Adipose tissue (tissue), 3 donors: Measurements from ENCODE around the gene PRMT3. TPM values are rescaled to one million over a fixed set of nuclear protein-coding genes. Genes with fewer than 3 reads are reported as not detected.
"Not testable (repeated sequence)": the region's sequence is repeated elsewhere in the genome, so short reads cannot be mapped to it uniquely, and the experiment has no call there.

Experiments
- H3K27ac ChIP-seq: one replicate; pipeline ENCODE4 v1.5.1; 2013; ENCODE audit warnings: low read depth, low read length
- WGBS, 3 donors: extraction: QIAGEN DNeasy Blood & Tissue Kit; methylation state at CpG; one replicate each; pipeline ENCODE4 v1.1.7; 2013; 5-methylcytosine and 5-hydroxymethylcytosine counted together
- polyA plus RNA-seq, 3 donors: library from polyadenylated mRNA; stranded (reverse); fragments of 200-250 nt; gene quantifications; one replicate each; pipeline ENCODE4 v1.2.3, GENCODE V29; 2013
- donor health status: healthy with polysubstance abuse.
- donor health status: Bipolar disorder and iron deficiency.
- donor health status: healthy.

The PRMT3 gene
- polyA plus RNA-seq, 3 donors: 4.1 to 7.6 (median 6.3) TPM

DNA sequence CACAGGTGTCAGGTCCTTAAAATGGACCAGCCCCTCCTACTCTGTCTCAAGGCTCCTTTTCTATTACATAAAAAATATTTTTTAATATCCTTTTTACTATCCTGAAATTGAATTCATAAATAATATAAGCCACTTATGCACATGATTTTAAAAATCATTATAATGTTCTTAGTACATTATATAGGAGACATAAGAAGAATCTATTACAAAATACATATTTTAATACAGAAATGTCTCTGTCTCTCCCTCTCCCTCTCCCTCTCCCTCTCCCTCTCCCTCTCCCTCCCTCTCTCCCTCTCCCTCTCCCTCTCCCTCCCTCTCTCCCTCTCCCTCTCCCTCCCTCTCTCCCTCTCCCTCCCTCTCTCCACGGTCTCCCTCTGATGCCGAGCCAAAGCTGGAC lies 159.9 kb downstream of the PRMT3 start:
- WGBS, 3 donors: 83% methylated on average over 2 of the region's 2 CpGs; no CpG with 5 or more reads in 2 of the 3 donors
- H3K27ac ChIP-seq: no peak overlapping the region

GRCh38 chr11:20551096-20551495 lies 163.6 kb downstream of the PRMT3 start:
- WGBS, 3 donors: 48 to 56% (median 52%) methylated on average over 2 of the region's 2 CpGs
- no peak overlapping the region for H3K27ac ChIP-seq

DNA sequence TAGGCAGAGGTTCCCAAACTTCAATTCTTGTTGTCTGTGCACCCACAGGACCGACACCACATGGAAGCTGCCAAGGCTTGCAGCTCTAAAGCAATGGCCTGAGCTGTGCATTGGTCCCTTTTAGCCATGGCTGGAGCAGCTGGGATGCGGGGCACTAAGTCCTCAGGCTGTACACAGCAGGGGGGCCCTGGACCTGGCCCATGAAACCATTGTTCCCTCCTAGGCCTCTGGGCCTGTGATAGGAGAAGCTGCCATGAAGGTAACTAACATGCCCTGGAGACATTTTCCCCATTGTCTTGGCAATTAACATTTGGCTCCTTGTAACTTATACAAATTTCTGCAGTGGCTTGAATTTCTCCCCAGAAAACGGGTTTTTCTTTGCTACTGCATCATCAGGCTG lies 168.3 kb downstream of the PRMT3 start:
- no peak overlapping the region for H3K27ac ChIP-seq
- 54 to 69% (median 62%) methylated on average over 3 of the region's 3 CpGs for WGBS, 3 donors

DNA sequence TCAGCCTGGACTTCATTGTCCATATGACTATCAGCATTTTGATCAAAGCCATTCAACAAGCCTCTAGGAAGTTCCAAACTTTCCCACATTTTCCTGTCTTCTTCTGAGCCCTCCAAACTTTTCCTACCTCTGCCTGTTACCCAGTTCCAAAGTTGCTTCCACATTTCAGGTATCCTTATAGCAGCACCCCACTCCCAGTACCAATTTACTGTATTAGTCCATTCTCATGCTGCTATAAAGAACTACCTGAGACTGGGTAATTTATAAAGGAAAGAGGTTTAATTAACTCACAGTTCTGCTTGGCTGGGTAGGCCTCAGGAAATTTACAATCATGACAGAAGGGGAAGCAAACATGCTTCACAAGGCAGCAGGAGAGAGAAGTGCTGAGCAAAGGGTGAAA lies 168.9 kb downstream of the PRMT3 start:
- H3K27ac ChIP-seq: not testable (repeated sequence)

DNA sequence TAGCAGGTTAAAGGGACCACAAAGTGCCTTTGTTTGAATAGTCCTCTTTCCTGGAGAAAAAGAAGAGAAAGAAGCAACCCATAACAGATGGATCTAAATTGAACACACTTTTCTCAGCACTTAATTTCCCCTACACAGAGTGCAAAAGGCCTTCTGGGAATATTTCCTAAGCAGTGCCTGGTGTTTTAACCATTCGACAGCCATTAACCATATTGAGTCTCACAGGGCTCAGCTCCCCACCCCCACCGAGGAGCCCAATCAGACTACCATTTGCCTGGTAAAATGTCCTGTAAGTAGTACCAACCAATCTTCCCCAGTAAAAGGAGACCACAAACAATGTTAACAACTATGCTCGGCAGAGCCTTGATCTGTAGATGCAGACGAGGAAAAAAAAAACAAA lies 171.2 kb downstream of the PRMT3 start:
- H3K27ac ChIP-seq: no peak overlapping the region
- WGBS, 3 donors: 84 to 89% (median 89%) methylated on average over 4 of the region's 4 CpGs

Other genes starting within 250 kb of the PRMT3 start
- not detected for gene DBX1, start 227.2 kb upstream of the PRMT3 start, polyA plus RNA-seq
- 10 to 100 TPM; 12.2 to 48.6 (median 19.4) TPM for gene HTATIP2, start 24.0 kb upstream of the PRMT3 start, polyA plus RNA-seq
- not detected for gene SLC6A5, start 211.9 kb downstream of the PRMT3 start, polyA plus RNA-seq